IMR-90 (cell line): ENCODE data around the gene SVIL. TPM values are rescaled to one million over a fixed set of nuclear protein-coding genes. Genes with fewer than 3 reads are reported as not detected.
A peak's percentile ranks its signal among the peaks of the same experiment; 100 is the strongest.

Source experiments
- ATAC-seq: fragments of 200-7000 bp; cut with Tn5 transposase; 2 replicates; pipeline ENCODE4 v1.9.1; 2020; ENCODE audit warnings: low read depth, mild to moderate bottlenecking, moderate library complexity
- BruUV-seq: library from RNA; stranded (reverse); fragments of 400-500 nt; replicated peaks from 2 replicates; lab custom pipeline; 2021; lab: Mats Ljungman, UMichigan
- CTCF ChIA-PET: fragments of 300-600 bp; formaldehyde crosslinking; extraction: SDS; loops from one replicate; lab custom pipeline; 2021; ENCODE audit warnings: antibody characterized with exemption; lab: Yijun Ruan, JAX
- POLR2A ChIA-PET: fragments of 300-600 bp; sonication (Branson Sonifier 250); formaldehyde crosslinking; loops from one replicate; lab custom pipeline; 2022; ENCODE audit warnings: antibody characterized with exemption; ENCODE audit not compliant: unreplicated experiment; lab: Charles Lee
- DNase-seq: peaks from one replicate; pipeline ENCODE4 v3.0.0; 2013
- H2AFZ ChIP-seq: replicated peaks from 2 replicates; pipeline ENCODE3; 2013; ENCODE audit warnings: low read length, mild to moderate bottlenecking; ENCODE audit not compliant: poor library complexity
- H2AK5ac ChIP-seq: 2 replicates; pipeline ENCODE4 v1.6.1; 2013; ENCODE audit warnings: low read depth, low read length, inconsistent platforms
- H2AK9ac ChIP-seq: replicated peaks from 2 replicates; pipeline ENCODE3; 2013; ENCODE audit warnings: mild to moderate bottlenecking, low read depth, low read length, moderate library complexity; ENCODE audit not compliant: poor library complexity
- H2BK120ac ChIP-seq: 2 replicates; pipeline ENCODE4 v1.6.1; 2013; ENCODE audit warnings: low read depth, low read length, inconsistent platforms
- H2BK15ac ChIP-seq: 3 replicates; pipeline ENCODE4 v1.6.1; 2013; ENCODE audit warnings: low read depth, low read length, inconsistent platforms
- H2BK20ac ChIP-seq: 2 replicates; pipeline ENCODE4 v1.6.1; 2013; ENCODE audit warnings: low read depth, mild to moderate bottlenecking, inconsistent platforms, low read length, moderate library complexity
- H2BK5ac ChIP-seq: 2 replicates; pipeline ENCODE4 v1.6.1; 2013; ENCODE audit warnings: mild to moderate bottlenecking, low read depth, low read length, inconsistent platforms; ENCODE audit not compliant: poor library complexity, severe bottlenecking
- H3K14ac ChIP-seq: replicated peaks from 2 replicates; pipeline ENCODE4 v1.6.1; 2013; ENCODE audit warnings: low read depth, low read length, inconsistent platforms
- H3K18ac ChIP-seq: 2 replicates; pipeline ENCODE4 v1.6.1; 2013; ENCODE audit warnings: low read depth, low read length, control low read depth
- H3K23ac ChIP-seq: 2 replicates; pipeline ENCODE4 v1.6.1; 2013; ENCODE audit warnings: low read depth, low read length, inconsistent platforms
- H3K27ac ChIP-seq: 2 replicates; pipeline ENCODE4 v1.5.1; 2013; ENCODE audit warnings: mild to moderate bottlenecking, control low read depth, low read length; ENCODE audit not compliant: insufficient read depth
- H3K27me3 ChIP-seq: 2 replicates; pipeline ENCODE4 v1.6.1; 2013; ENCODE audit warnings: low read length; ENCODE audit not compliant: control insufficient read depth, insufficient read depth
- H3K36me3 ChIP-seq: 2 replicates; pipeline ENCODE4 v1.6.1; 2013; ENCODE audit warnings: low read length, mixed read lengths; ENCODE audit not compliant: control insufficient read depth, insufficient read depth
- H3K4ac ChIP-seq: 2 replicates; pipeline ENCODE4 v1.6.1; 2013; ENCODE audit warnings: low read depth, low read length, inconsistent platforms
- H3K4me1 ChIP-seq: 2 replicates; pipeline ENCODE4 v1.6.1; 2013; ENCODE audit warnings: low read length, mixed read lengths; ENCODE audit not compliant: control insufficient read depth, insufficient read depth
- H3K4me2 ChIP-seq: 2 replicates; pipeline ENCODE4 v1.6.1; 2013; ENCODE audit warnings: low read depth, mild to moderate bottlenecking, control low read depth, low read length, moderate library complexity
- H3K4me3 ChIP-seq: 2 replicates; pipeline ENCODE4 v1.5.1; 2013; ENCODE audit warnings: low read depth, mild to moderate bottlenecking, control low read depth, low read length, moderate library complexity; ENCODE audit not compliant: insufficient read depth
- H3K56ac ChIP-seq: 2 replicates; pipeline ENCODE4 v1.6.1; 2013; ENCODE audit warnings: low read length, inconsistent platforms; ENCODE audit not compliant: insufficient read depth; ENCODE audit errors: extremely low read depth
- H3K79me1 ChIP-seq, 2 experiments: 2 replicates each; pipeline ENCODE4 v1.6.1; 2013; ENCODE audit warnings: low read length in 2 of 2, inconsistent platforms in 1 of 2, low read depth in 1 of 2
- H3K9ac ChIP-seq: 2 replicates; pipeline ENCODE4 v1.6.1; 2013; ENCODE audit warnings: low read depth, low read length, control low read depth
- H3K9me1 ChIP-seq: 2 replicates; pipeline ENCODE4 v1.6.1; 2013; ENCODE audit warnings: low read length, inconsistent platforms; ENCODE audit not compliant: insufficient read depth
- H3K9me3 ChIP-seq: 2 replicates; pipeline ENCODE4 v1.6.1; 2013; ENCODE audit warnings: low read length; ENCODE audit not compliant: control insufficient read depth, insufficient read depth
- H4K20me1 ChIP-seq: 2 replicates; pipeline ENCODE4 v1.6.1; 2013; ENCODE audit warnings: low read length, inconsistent platforms; ENCODE audit not compliant: insufficient read depth
- H4K5ac ChIP-seq: 2 replicates; pipeline ENCODE4 v1.6.1; 2013; ENCODE audit warnings: mild to moderate bottlenecking, low read depth, low read length, control low read depth
- H4K8ac ChIP-seq, 2 experiments: 2 replicates each; pipeline ENCODE4 v1.6.1; 2013; ENCODE audit warnings: low read depth in 2 of 2, low read length in 2 of 2, control low read depth in 1 of 2, inconsistent platforms in 1 of 2
- H4K91ac ChIP-seq: 2 replicates; pipeline ENCODE4 v1.6.1; 2013; ENCODE audit warnings: low read depth, low read length, inconsistent platforms; ENCODE audit not compliant: insufficient read depth
- BHLHE40 ChIP-seq: fragments of 150-350 bp; IDR thresholded peaks from 2 replicates; pipeline ENCODE4 v1.6.1; 2016; ENCODE audit warnings: mild to moderate bottlenecking, low read depth, low read length
- CEBPB ChIP-seq: IDR thresholded peaks from 2 replicates; pipeline ENCODE4 v1.6.1; 2012; ENCODE audit warnings: low read depth, low read length, improper control_type of control experiment
- NFE2L2 ChIP-seq: fragments of 150-350 bp; IDR thresholded peaks from 2 replicates; pipeline ENCODE4 v1.6.1; 2016; ENCODE audit warnings: low read depth, mild to moderate bottlenecking, low read length
- SMC3 ChIP-seq: fragments of 150-350 bp; IDR thresholded peaks from 2 replicates; pipeline ENCODE4 v1.6.1; 2016; ENCODE audit warnings: low read depth, mild to moderate bottlenecking, antibody characterized with exemption, low read length, moderate library complexity
- WGBS, 2 experiments: methylation state at CpG; one replicate each; pipeline versions ENCODE4 v1.1.5 to v1.1.7; 2013; ENCODE audit warnings: missing lambda C conversion rate in 2 of 2; ENCODE audit not compliant: insufficient read length in 1 of 2; ENCODE audit errors: extremely low coverage in 2 of 2; 5-methylcytosine and 5-hydroxymethylcytosine counted together
- dilution Hi-C: fragments of 300-500 bp; cut with HindIII; formaldehyde crosslinking; loops from one replicate; pipeline ENCODE4 v1.14.3; 2018; ENCODE audit warnings: low sequenced_read_pairs; ENCODE audit not compliant: unreplicated experiment
- in situ Hi-C: fragments of 300-500 bp; cut with MboI; formaldehyde crosslinking; loops from 3 replicates; pipeline ENCODE4 v1.14.3; 2019; ENCODE audit warnings: low sequenced_read_pairs, inconsistent platforms, mixed read lengths
- intact Hi-C: fragments of 100-400 bp; cut with micrococcal nuclease; formaldehyde crosslinking; loops from 2 replicates; pipeline ENCODE4 v1.10.0; 2022
- polyA plus RNA-seq, 3 experiments: library from polyadenylated mRNA; depleted of rRNA; stranded (reverse); fragments of >200 nt; gene quantifications; 2 replicates each; pipeline ENCODE4 v1.2.3, GENCODE V29; 2012; ENCODE audit warnings: low replicate concordance in 1 of 3
- total RNA-seq: library from RNA; depleted of rRNA; stranded (reverse); fragments of >200 nt; gene quantifications from 2 replicates; pipeline ENCODE4 v1.2.3, GENCODE V29; 2012

The SVIL gene
- total and polyA plus RNA-seq, 2 of the 4 experiments (the other 2 are of a cell fraction), result 11.5 to 11.6 TPM

GRCh38 chr10:29585488-29585976 is 49.2 kb downstream of the SVIL start:
- Histone ChIP-seq H3K4me3 (no peak overlapping the region), H3K9me1 (peaks cover 21% of the 10 kb centered on the region), H3K27ac (no peak overlapping the region), H3K56ac (no peak overlapping the region), H2AK9ac (no peak overlapping the region), H3K36me3 (peaks cover 2% of the 10 kb centered on the region; the same call in 1 of the 2 replicates), H4K91ac (no peak overlapping the region), H4K8ac (no peak overlapping the region), H3K27me3 (no peaks in the 10 kb centered on the region), H2BK120ac (no peak overlapping the region), H3K4me1 (peaks cover 26% of the 10 kb centered on the region), H2BK15ac (no peak overlapping the region), H4K5ac (no peak overlapping the region), H3K4me2 (no peak overlapping the region), H2AFZ (peak overlapping the region; percentile 8), H2BK20ac (peak overlapping the region; percentile 58; the same call in 1 of the 2 replicates), H3K23ac (0 out of 2 replicates have a peak overlapping the region, but pooled peaks have one; percentile 56), H4K20me1 (peaks cover 13% of the 10 kb centered on the region; the same call in 1 of the 2 replicates), H3K14ac (0 out of 2 replicates have a peak overlapping the region, but pooled peaks have one; percentile 46), H2AK5ac (no peak overlapping the region), H3K4ac (no peak overlapping the region), H3K79me1 (peaks cover 13 to 78% of the 10 kb centered on the region in 2 experiments), H3K18ac (no peak overlapping the region), H2BK5ac (no peak overlapping the region), H3K9ac (no peak overlapping the region), H3K9me3 (no peaks in the 10 kb centered on the region)
- BruUV-seq, result no TSS peak
- TF ChIP-seq BHLHE40 (no peak), SMC3 (no peak), CEBPB (no peak), NFE2L2 (no peak)
- POLR2A ChIA-PET, result no interaction called here
- CTCF ChIA-PET, result no interaction called here
- dilution Hi-C loops (no loop called here), in situ Hi-C loops (no loop called here), intact Hi-C loops (no loop called here)
- ATAC-seq (no peak), DNase-seq (peak; percentile 28)
- WGBS, 2 experiments, result 60% methylated on average over 13 of the region's 18 CpGs; no CpG with 5 or more reads in 1 of the 2 experiments
